Muscle of arm (tissue), 12 donors: ENCODE data around the gene COX19. TPM values are rescaled to one million over a fixed set of nuclear protein-coding genes. Genes with fewer than 3 reads are reported as not detected.

Experiments
- DNase-seq: peaks from one replicate; pipeline ENCODE4 v3.0.0-alpha.2; 2013
- polyA plus RNA-seq, 12 donors: library from polyadenylated mRNA; unstranded; fragments of 120-200 nt; gene quantifications; one replicate each; pipeline ENCODE4 v1.2.1, GENCODE V29; 2013; ENCODE audit not compliant: insufficient read length in 12 of 12

The COX19 gene
- polyA plus RNA-seq, 12 donors = 8.8 to 15.9 (median 10.8) TPM; not detected in 1

GRCh38 chr7:994592-995308, 19.4 kb upstream of the COX19 start:
- no peak for DNase-seq

GRCh38 chr7:992709-993607, 17.6 kb upstream of the COX19 start:
- DNase-seq = peak; percentile 94

GRCh38 chr7:991729-992656, 16.6 kb upstream of the COX19 start:
- no peak for DNase-seq

- no peak for DNase-seq
These were observed 15.8 kb upstream of the COX19 start for GRCh38 chr7:990933-991728.

GRCh38 chr7:990352-990932, 15.1 kb upstream of the COX19 start:
- DNase-seq = no peak

- DNase-seq = no peak
These were observed 13.7 kb upstream of the COX19 start for GRCh38 chr7:988963-989529.

- DNase-seq = no peak
These were observed 13.1 kb upstream of the COX19 start for GRCh38 chr7:988426-988911.

GRCh38 chr7:987909-988308, 12.6 kb upstream of the COX19 start:
- no peak for DNase-seq

GRCh38 chr7:986766-987751, 11.7 kb upstream of the COX19 start:
- DNase-seq = no peak

GRCh38 chr7:985915-986741, 10.8 kb upstream of the COX19 start:
- DNase-seq = no peak

- no peak for DNase-seq
These were observed 9.7 kb upstream of the COX19 start for GRCh38 chr7:985127-985416.

- DNase-seq = no peak
These were observed 9.2 kb upstream of the COX19 start for GRCh38 chr7:984361-985126.

- DNase-seq = no peak
These were observed 8.3 kb upstream of the COX19 start for GRCh38 chr7:983616-984071.

GRCh38 chr7:983004-983615, 7.8 kb upstream of the COX19 start, which contains the start of gene CYP2W1:
Gene CYP2W1 (plus strand): TSS chr7:983181. CDS start chr7:983212, 31 bp downstream.
- no peak for DNase-seq

- DNase-seq = no peak
These were observed 7.2 kb upstream of the COX19 start for GRCh38 chr7:982511-983003.

GRCh38 chr7:981793-982510, 6.6 kb upstream of the COX19 start:
- no peak for DNase-seq
